GM12872 (cell line): ENCODE results near the gene CAPN6.

Experiments
- TF ChIP-seq, protein P1 (sequence below): IDR thresholded peaks from 3 replicates; pipeline ENCODE4 v1.5.1; 2011; ENCODE audit warnings: low read depth, mild to moderate bottlenecking, low read length, moderate library complexity; ENCODE audit not compliant: insufficient read depth

The CAPN6 gene

GRCh38 chrX:111259559-111259958 lies 10.7 kb downstream of the CAPN6 start:
- TF ChIP-seq, protein P1, sequence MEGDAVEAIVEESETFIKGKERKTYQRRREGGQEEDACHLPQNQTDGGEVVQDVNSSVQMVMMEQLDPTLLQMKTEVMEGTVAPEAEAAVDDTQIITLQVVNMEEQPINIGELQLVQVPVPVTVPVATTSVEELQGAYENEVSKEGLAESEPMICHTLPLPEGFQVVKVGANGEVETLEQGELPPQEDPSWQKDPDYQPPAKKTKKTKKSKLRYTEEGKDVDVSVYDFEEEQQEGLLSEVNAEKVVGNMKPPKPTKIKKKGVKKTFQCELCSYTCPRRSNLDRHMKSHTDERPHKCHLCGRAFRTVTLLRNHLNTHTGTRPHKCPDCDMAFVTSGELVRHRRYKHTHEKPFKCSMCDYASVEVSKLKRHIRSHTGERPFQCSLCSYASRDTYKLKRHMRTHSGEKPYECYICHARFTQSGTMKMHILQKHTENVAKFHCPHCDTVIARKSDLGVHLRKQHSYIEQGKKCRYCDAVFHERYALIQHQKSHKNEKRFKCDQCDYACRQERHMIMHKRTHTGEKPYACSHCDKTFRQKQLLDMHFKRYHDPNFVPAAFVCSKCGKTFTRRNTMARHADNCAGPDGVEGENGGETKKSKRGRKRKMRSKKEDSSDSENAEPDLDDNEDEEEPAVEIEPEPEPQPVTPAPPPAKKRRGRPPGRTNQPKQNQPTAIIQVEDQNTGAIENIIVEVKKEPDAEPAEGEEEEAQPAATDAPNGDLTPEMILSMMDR, result no peak

GRCh38 chrX:111257733-111258132 lies 12.6 kb downstream of the CAPN6 start:
- TF ChIP-seq, protein P1, result no peak

- TF ChIP-seq, protein P1, result no peak
Measured at GRCh38 chrX:111254896-111255693, 15.2 kb downstream of the CAPN6 start.

- TF ChIP-seq, protein P1, result peak; percentile 37; the same call in 2 of the 3 replicates
Measured at GRCh38 chrX:111244235-111244750, 26.0 kb downstream of the CAPN6 start.

DNA sequence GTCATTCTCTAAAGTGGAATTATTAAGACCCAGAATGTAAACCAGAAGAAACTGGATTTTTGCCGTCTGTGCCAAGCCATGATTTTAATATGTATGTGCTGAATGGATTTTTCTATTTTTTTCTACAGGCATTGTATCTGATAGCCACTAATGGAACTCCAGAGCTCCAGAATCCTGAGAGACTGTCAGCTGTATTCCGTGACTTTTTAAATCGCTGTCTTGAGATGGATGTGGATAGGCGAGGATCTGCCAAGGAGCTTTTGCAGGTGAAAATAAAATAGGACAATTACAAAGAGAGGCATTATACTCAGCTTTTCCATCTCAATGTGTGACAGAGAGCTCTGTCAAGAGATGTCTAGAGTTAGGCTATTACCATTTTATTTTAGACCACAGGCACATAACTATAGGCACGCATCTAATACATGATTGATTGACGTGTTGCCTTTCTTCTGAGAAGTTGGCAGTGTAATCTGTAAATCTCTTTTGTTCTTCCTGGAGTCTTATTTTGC lies 53.9 kb downstream of the CAPN6 start:
- TF ChIP-seq, protein P1, result no peak

DNA sequence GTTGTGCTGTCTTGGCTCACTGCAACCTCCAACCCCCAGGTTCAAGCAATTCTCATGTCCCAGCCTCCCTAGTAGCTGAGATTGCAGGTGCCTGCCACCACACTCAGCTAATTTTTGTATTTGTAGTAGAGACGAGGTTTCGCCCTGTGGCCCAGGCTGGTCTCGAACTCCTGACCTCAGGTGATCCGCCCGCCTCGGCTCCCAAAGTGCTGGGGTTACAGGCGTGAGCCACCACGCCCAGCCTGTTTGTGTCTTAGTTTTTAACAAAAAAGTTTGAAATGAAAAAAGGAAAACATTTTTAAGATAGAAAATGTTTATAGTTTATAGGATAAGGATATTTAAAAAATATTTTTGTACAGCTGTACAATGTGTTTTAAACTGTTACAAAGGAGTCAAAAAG lies 62.4 kb downstream of the CAPN6 start:
- TF ChIP-seq, protein P1, result no peak

DNA sequence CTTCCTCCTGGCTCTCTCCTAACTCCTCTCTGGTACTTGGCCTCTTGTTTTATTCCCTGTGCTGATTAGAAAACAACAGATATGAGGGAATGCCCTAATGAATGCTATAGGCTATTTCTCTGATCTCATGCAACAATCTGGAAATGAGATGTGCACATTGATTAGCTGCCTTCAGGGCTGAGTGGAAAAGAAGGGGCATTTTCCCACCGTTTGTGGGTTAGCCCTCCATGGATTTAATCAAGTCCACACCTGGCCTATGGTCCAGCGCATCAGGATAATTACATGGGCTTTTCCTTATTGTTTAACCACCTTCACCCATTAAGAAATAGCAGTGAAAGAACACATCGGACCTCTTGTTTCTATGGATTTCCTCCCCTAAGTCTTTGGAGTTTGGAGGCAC lies 70.0 kb downstream of the CAPN6 start:
- TF ChIP-seq, protein P1, result no peak
